A549 treated with GW870086 at 1 μM for 4 hours (cell line): ENCODE results near the gene GFRAL. TPM values are rescaled to one million over a fixed set of nuclear protein-coding genes. Genes with fewer than 3 reads are reported as not detected.

Experiments used
- total RNA-seq: library from RNA; stranded (reverse); fragments of 200-300 nt; extraction: Qiagen RNA extraction; gene quantifications from 5 replicates; pipeline ENCODE4 v1.2.3, GENCODE V29; 2022; ENCODE audit warnings: low read depth

The GFRAL gene, protein sequence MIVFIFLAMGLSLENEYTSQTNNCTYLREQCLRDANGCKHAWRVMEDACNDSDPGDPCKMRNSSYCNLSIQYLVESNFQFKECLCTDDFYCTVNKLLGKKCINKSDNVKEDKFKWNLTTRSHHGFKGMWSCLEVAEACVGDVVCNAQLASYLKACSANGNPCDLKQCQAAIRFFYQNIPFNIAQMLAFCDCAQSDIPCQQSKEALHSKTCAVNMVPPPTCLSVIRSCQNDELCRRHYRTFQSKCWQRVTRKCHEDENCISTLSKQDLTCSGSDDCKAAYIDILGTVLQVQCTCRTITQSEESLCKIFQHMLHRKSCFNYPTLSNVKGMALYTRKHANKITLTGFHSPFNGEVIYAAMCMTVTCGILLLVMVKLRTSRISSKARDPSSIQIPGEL
- total RNA-seq: not detected in 5 replicates

DNA sequence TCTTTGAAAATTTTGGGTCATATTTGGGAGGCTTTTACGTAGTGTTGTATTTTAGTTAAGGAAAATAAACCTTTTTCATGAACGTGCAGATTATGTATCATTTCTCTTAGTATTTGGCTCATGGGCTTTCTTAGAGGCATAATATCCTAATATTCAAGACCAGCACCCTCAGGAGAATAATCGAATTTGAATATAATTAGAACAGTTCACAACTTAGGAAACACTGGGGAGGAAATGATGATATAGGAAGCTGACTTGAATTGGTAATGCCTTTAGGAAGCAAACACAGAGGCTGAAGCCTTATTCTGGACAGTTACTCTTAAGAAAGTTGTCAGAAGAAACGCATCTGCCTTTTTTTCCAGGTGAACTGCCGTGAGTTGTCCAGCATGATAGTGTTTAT, at the start of gene GFRAL:
GFRAL (plus strand) TSS at position 301 of the 400 bp plus-strand sequence; CDS start at position 387, 86 bp downstream.

Other genes starting within 250 kb of the GFRAL start
- gene HCRTR2, start 153.0 kb upstream of the GFRAL start, total RNA-seq: not detected in 5 replicates